Gastrocnemius medialis (tissue), 4 donors: ENCODE measurements around the gene SCN2B. TPM values are rescaled to one million over a fixed set of nuclear protein-coding genes. Genes with fewer than 3 reads are reported as not detected.

Experiments
- ATAC-seq, 2 donors: fragments of 150-250 bp; one replicate each; pipeline ENCODE4 v1.9.1; 2016
- DNase-seq, 2 donors: peaks; one replicate each; pipeline ENCODE4 v3.0.0-alpha.2; 2019
- H3K27ac ChIP-seq, 4 donors: fragments of 200-600 bp; sonication (generic); 1 replicate in 1 of 4; 2 replicates in 3 of 4; pipeline ENCODE4 v1.5.1; 2016 to 2018; ENCODE audit warnings: mild to moderate bottlenecking in 2 of 4, moderate library complexity in 1 of 4
- H3K27me3 ChIP-seq, 3 donors: fragments of 200-600 bp; sonication (generic) in 2 of 3; 1 replicate in 1 of 3; 2 replicates in 2 of 3; pipeline versions ENCODE4 v1.5.1 to v1.6.0; 2016 to 2019; ENCODE audit warnings: mild to moderate bottlenecking in 1 of 3, moderate library complexity in 1 of 3
- H3K36me3 ChIP-seq, 2 donors: fragments of 200-600 bp; sonication (generic) in 1 of 2; one replicate each; pipeline ENCODE4 v1.5.1; 2017 to 2018
- H3K4me1 ChIP-seq, 2 donors: fragments of 200-600 bp; sonication (generic) in 1 of 2; one replicate each; pipeline ENCODE4 v1.5.1; 2016 to 2017; ENCODE audit warnings: mild to moderate bottlenecking in 2 of 2
- H3K4me3 ChIP-seq, 4 donors: fragments of 200-600 bp; sonication (generic) in 3 of 4; 1 replicate in 1 of 4; 2 replicates in 3 of 4; pipeline ENCODE4 v1.5.1; 2016 to 2019; ENCODE audit warnings: mild to moderate bottlenecking in 2 of 4
- H3K9me3 ChIP-seq, 3 donors: fragments of 200-600 bp; sonication (generic) in 2 of 3; 1 replicate in 1 of 3; 2 replicates in 2 of 3; pipeline ENCODE4 v1.5.1; 2016 to 2019
- CTCF ChIP-seq, 5 experiments: fragments of 450-650 bp in 3 of 5; fragments of 200-600 bp in 2 of 5; sonication (generic) in 2 of 5; IDR thresholded peaks in 4 of 5; conservative IDR thresholded peaks in 1 of 5; 1 replicate in 4 of 5; 2 replicates in 1 of 5; pipeline ENCODE4 v1.5.1; 2016 to 2019; ENCODE audit warnings: antibody characterized with exemption in 5 of 5, mild to moderate bottlenecking in 3 of 5, moderate library complexity in 3 of 5
- POLR2A ChIP-seq, 2 donors: fragments of 450-650 bp; IDR thresholded peaks; one replicate each; pipeline ENCODE4 v1.6.1; 2017; ENCODE audit warnings: antibody characterized with exemption in 2 of 2, mild to moderate bottlenecking in 2 of 2, moderate library complexity in 2 of 2
- in situ Hi-C, 4 donors: fragments of 200-750 bp; cut with MboI; loops; one replicate each; pipeline versions ENCODE4 v1.15.0 to v1.8.0; 2017; ENCODE audit warnings: low sequenced_read_pairs in 4 of 4
- intact Hi-C: fragments of 100-400 bp; cut with DNase I; formaldehyde crosslinking; loops from one replicate; pipeline ENCODE4 v1.15.1; 2023; ENCODE audit warnings: low total_unique reads
- total RNA-seq, 4 donors: library from RNA; depleted of rRNA; stranded (reverse); fragments of >200 nt; gene quantifications; one replicate each; pipeline versions ENCODE4 v1.1.0 to v1.2.3, GENCODE V29; 2016

Gene SCN2B
- total RNA-seq, 4 donors from 2014 or later, result 0.10 to 1.9 (median 0.24) TPM; not detected in 1

GRCh38 chr11:118154641-118155040 is 21.8 kb downstream of the SCN2B start:
- in situ Hi-C loops, result no loop called here
- TF ChIP-seq POLR2A (IDR thresholded peaks at IDR 0.05), result no peak
- TF ChIP-seq CTCF (IDR thresholded peaks at IDR 0.05 in 4 of 5, conservative IDR thresholded peaks at IDR 0.05 in 1 of 5), result no peak

GRCh38 chr11:118153976-118154375 is 22.5 kb downstream of the SCN2B start:
- H3K9me3 ChIP-seq, result no peaks in the 10 kb centered on the region
- in situ Hi-C loops (no loop called here), intact Hi-C loops (no loop called here)
- no peak for TF ChIP-seq POLR2A (IDR thresholded peaks at IDR 0.05)
- TF ChIP-seq CTCF (IDR thresholded peaks at IDR 0.05 in 4 of 5, conservative IDR thresholded peaks at IDR 0.05 in 1 of 5), result no peak
- no peaks in the 10 kb centered on the region for H3K36me3 ChIP-seq
- ATAC-seq (no peak), DNase-seq (no peak)
- H3K4me3 ChIP-seq, result no peak overlapping the region
- H3K27ac ChIP-seq, result no peak overlapping the region
- H3K4me1 ChIP-seq, result peaks cover 51 to 57% of the 10 kb centered on the region in 2 donors
- H3K27me3 ChIP-seq, result peaks cover 0 to 11% (median 0%) of the 10 kb centered on the region in 3 donors

More at GRCh38 chr11:118154641-118155040, 21.8 kb downstream of the SCN2B start:
- no peaks in the 10 kb centered on the region for H3K36me3 ChIP-seq
- intact Hi-C loops, result no loop called here
- DNase-seq (no peak), ATAC-seq (no peak)
- H3K27ac ChIP-seq, result peak overlapping the region in 1 of 4 donors; percentile 71
- H3K4me1 ChIP-seq, result peaks cover 51 to 57% of the 10 kb centered on the region in 2 donors
- H3K27me3 ChIP-seq, result peaks cover 0 to 11% (median 0%) of the 10 kb centered on the region in 3 donors
- H3K4me3 ChIP-seq, result no peak overlapping the region
- no peaks in the 10 kb centered on the region for H3K9me3 ChIP-seq

- intact Hi-C loops (no loop called here), in situ Hi-C loops (no loop called here)
- H3K27ac ChIP-seq, result no peak overlapping the region
- ATAC-seq (no peak), DNase-seq (no peak)
- TF ChIP-seq POLR2A (IDR thresholded peaks at IDR 0.05), result no peak
- no peak for TF ChIP-seq CTCF (IDR thresholded peaks at IDR 0.05 in 4 of 5, conservative IDR thresholded peaks at IDR 0.05 in 1 of 5)
- H3K36me3 ChIP-seq, result no peaks in the 10 kb centered on the region
- H3K4me3 ChIP-seq, result peak overlapping the region; percentile 57 to 71 (median 66)
- H3K9me3 ChIP-seq, result no peaks in the 10 kb centered on the region
- peaks cover 0 to 11% (median 0%) of the 10 kb centered on the region in 3 donors for H3K27me3 ChIP-seq
- peaks cover 51 to 57% of the 10 kb centered on the region in 2 donors for H3K4me1 ChIP-seq
Measured at GRCh38 chr11:118153516-118153915, 22.9 kb downstream of the SCN2B start.

GRCh38 chr11:118152552-118153471 is 23.6 kb downstream of the SCN2B start, which contains the start of gene SCN4B:
SCN4B (minus strand) TSS chr11:118152823; CDS start chr11:118152673, 150 bp downstream.
- TF ChIP-seq POLR2A (IDR thresholded peaks at IDR 0.05) (no peak), CTCF (IDR thresholded peaks at IDR 0.05 in 4 of 5, conservative IDR thresholded peaks at IDR 0.05 in 1 of 5) (no peak)
- H3K27me3 ChIP-seq, result peaks cover 0 to 11% (median 0%) of the 10 kb centered on the region in 3 donors
- peaks cover 51 to 55% of the 10 kb centered on the region in 2 donors for H3K4me1 ChIP-seq
- ATAC-seq, result peak; percentile 59 to 64
- intact Hi-C loops, result no loop called here
- no peaks in the 10 kb centered on the region for H3K36me3 ChIP-seq
- H3K27ac ChIP-seq, result peak within 1 kb of the TSS in 3 of 4 donors; percentile 63 to 81 (median 75)
- peak within 1 kb of the TSS; percentile 57 to 71 (median 66) for H3K4me3 ChIP-seq
- DNase-seq, result peak; percentile 25 to 45
- in situ Hi-C loops, result no loop called here
- no peaks in the 10 kb centered on the region for H3K9me3 ChIP-seq
